Measurements from ENCODE around the gene DDI2. TPM values are rescaled to one million over a fixed set of nuclear protein-coding genes. Genes with fewer than 3 reads are reported as not detected.

Gene DDI2
- total and polyA plus RNA-seq, 2 donors (not counting 3 experiments of a cell fraction or from before 2014, with no cell fraction given), result 5.4 to 35.2 TPM

DNA sequence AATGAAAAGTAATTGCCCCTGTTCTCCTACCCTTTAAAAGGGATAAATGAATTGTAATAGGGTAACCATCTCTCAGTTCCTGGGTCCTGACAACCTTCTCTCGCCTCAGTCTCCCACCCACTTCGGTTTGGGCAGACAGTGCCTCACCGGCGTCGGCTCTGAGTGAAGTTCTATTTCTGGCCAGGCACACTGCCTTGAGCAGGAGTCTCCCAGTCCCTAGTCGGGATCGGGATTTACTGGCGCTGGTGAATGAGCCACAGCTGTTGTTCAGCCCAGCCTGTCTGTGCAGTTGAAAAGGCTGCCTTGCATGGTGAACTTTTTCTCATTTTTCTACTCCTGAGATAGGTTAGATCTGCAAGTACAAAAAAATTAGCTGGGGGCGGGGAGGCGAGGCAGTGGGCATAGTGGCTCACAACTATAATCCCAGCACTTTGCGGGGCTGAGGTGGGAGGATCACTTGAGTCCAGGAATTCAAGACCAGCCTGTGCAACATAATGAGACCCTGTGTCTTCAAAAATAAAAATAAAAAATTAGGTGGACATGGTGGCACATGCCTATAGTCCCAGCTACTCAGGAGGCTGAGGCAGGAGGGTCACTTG lies 74.3 kb downstream of the DDI2 start:
- Histone ChIP-seq H3K79me2 (ENCODE audit: control insufficient read depth, insufficient read depth, low read length) (peaks cover 67% of the 10 kb centered on the region), H2AFZ (ENCODE audit: low read depth, low read length) (no peak overlapping the region), H3K4me1 (ENCODE audit: control insufficient read depth, extremely low read depth, insufficient read depth, low read length) (peaks cover 12% of the 10 kb centered on the region), H3K9me3 (replicated peaks; ENCODE audit: control insufficient read depth, insufficient read depth, low read length) (no peaks in the 10 kb centered on the region), H3K4me3 (replicated peaks in 1 of 3; ENCODE audit: insufficient read depth in 1 of 3, low read depth in 1 of 3, low read length in 3 of 3) (no peak overlapping the region), H3K27ac (ENCODE audit: insufficient read depth, low read depth, low read length) (no peak overlapping the region), H3K9me1 (replicated peaks; ENCODE audit: control insufficient read depth, extremely low read depth, insufficient read depth, low read length) (no peaks in the 10 kb centered on the region), H3K36me3 (ENCODE audit: control insufficient read depth in 2 of 2, extremely low read depth in 1 of 2, insufficient read depth in 2 of 2, low read length in 2 of 2) (peaks cover 0 to 2% of the 10 kb centered on the region in 2 experiments), H3K27me3 (ENCODE audit: control insufficient read depth in 2 of 2, insufficient read depth in 2 of 2, low read length in 2 of 2) (no peaks in the 10 kb centered on the region), H4K20me1 (replicated peaks; ENCODE audit: control insufficient read depth, extremely low read depth, insufficient read depth, low read length) (no peaks in the 10 kb centered on the region), H3K9ac (replicated peaks; ENCODE audit: extremely low read depth, insufficient read depth, low read length) (no peak overlapping the region), H3K4me2 (ENCODE audit: insufficient read depth, low read length) (no peak overlapping the region)
- FAIRE-seq (peak; percentile 50), DNase-seq (ENCODE audit: low read depth, low spot score) (no peak)
- no peak for TF ChIP-seq MYC (IDR thresholded peaks at IDR 0.05; ENCODE audit: low read depth, low read length)
- TF ChIP-seq POLR2AphosphoS5 (IDR thresholded peaks at IDR 0.05; ENCODE audit: insufficient read depth, low read depth, low read length), result no peak
- TF ChIP-seq, protein P1, sequence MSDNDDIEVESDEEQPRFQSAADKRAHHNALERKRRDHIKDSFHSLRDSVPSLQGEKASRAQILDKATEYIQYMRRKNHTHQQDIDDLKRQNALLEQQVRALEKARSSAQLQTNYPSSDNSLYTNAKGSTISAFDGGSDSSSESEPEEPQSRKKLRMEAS (IDR thresholded peaks at IDR 0.05; ENCODE audit: insufficient read depth, insufficient read length), result no peak
- ChIA-PET POLR2A (interaction anchor here (0.6 kb wide), 1 partner anchor 808 kb away, joined by 8 read pairs; no protein-coding TSS in a partner anchor), CTCF (interaction anchor here (0.8 to 1.2 kb wide), 4 partner anchors 22 to 97 kb away, joined by 3 to 4 read pairs (median 3); no protein-coding TSS in a partner anchor)
- dilution Hi-C loops (cut with MboI; ENCODE audit: extremely low pct_ligation_motif_present, low sequenced_read_pairs) (no loop called here), intact Hi-C loops (cut with micrococcal nuclease) (no loop called here)
- no TSS peak for BruUV-seq (replicated peaks)

DNA sequence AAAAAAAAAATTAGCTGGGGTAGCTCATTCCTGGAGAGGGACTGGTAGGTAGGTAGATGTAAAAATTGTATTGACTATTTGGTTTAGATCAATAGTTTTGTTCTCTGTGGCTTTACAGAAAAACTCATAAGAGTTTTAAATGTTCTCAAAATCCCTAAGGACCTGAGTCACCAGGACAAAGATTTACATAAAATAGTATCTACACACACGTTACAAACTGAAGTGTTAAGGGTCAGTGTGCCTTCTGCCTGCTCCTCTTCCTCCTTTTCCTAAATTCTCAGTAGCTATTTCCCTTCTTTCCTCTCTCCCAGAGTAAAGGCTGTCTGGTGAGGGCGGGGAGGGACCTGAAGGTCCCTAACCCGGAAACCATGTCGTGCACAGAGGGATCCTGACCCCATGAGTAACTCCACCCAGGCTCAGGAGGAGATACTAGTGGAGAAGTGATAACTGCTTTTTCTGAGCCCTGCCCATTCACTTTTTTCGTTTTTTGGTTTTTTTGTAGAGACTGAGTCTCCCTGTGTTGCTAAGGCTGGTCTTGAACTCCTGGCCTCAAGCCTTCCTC lies 74.9 kb downstream of the DDI2 start:
- intact Hi-C loops (cut with micrococcal nuclease) (no loop called here), dilution Hi-C loops (cut with MboI; ENCODE audit: extremely low pct_ligation_motif_present, low sequenced_read_pairs) (no loop called here)
- H3K27me3 ChIP-seq (ENCODE audit: control insufficient read depth in 2 of 2, insufficient read depth in 2 of 2, low read length in 2 of 2), result no peaks in the 10 kb centered on the region
- peak overlapping the region; percentile 8 for H3K4me2 ChIP-seq (ENCODE audit: insufficient read depth, low read length)
- CTCF ChIA-PET, result interaction anchor here (1.0 to 1.2 kb wide), 2 partner anchors 23 to 27 kb away, joined by 3 to 4 read pairs; no protein-coding TSS in a partner anchor
- no peaks in the 10 kb centered on the region for H4K20me1 ChIP-seq (replicated peaks; ENCODE audit: control insufficient read depth, extremely low read depth, insufficient read depth, low read length)
- H3K4me1 ChIP-seq (ENCODE audit: control insufficient read depth, extremely low read depth, insufficient read depth, low read length), result peaks cover 16% of the 10 kb centered on the region
- no peak overlapping the region for H3K27ac ChIP-seq (ENCODE audit: insufficient read depth, low read depth, low read length)
- TF ChIP-seq MYC (IDR thresholded peaks at IDR 0.05; ENCODE audit: low read depth, low read length) (no peak), POLR2A (IDR thresholded peaks at IDR 0.05; ENCODE audit: low read depth, low read length) (no peak), EZH2 (IDR thresholded peaks at IDR 0.05; ENCODE audit: borderline replicate concordance, low read depth, low read length, severe bottlenecking) (no peak), FOS (IDR thresholded peaks at IDR 0.05; ENCODE audit: borderline replicate concordance, insufficient read depth, low read length) (no peak), GATA2 (IDR thresholded peaks at IDR 0.05; ENCODE audit: insufficient read depth, insufficient read length, low read depth, low read length) (no peak), JUN (IDR thresholded peaks at IDR 0.05; ENCODE audit: borderline replicate concordance, insufficient read depth, insufficient read length, low read depth) (no peak), POLR2AphosphoS5 (IDR thresholded peaks at IDR 0.05; ENCODE audit: insufficient read depth, low read depth, low read length) (no peak)
- TF ChIP-seq, protein P1 (IDR thresholded peaks at IDR 0.05; ENCODE audit: insufficient read depth, insufficient read length), result no peak
- TF ChIP-seq, protein P2, sequence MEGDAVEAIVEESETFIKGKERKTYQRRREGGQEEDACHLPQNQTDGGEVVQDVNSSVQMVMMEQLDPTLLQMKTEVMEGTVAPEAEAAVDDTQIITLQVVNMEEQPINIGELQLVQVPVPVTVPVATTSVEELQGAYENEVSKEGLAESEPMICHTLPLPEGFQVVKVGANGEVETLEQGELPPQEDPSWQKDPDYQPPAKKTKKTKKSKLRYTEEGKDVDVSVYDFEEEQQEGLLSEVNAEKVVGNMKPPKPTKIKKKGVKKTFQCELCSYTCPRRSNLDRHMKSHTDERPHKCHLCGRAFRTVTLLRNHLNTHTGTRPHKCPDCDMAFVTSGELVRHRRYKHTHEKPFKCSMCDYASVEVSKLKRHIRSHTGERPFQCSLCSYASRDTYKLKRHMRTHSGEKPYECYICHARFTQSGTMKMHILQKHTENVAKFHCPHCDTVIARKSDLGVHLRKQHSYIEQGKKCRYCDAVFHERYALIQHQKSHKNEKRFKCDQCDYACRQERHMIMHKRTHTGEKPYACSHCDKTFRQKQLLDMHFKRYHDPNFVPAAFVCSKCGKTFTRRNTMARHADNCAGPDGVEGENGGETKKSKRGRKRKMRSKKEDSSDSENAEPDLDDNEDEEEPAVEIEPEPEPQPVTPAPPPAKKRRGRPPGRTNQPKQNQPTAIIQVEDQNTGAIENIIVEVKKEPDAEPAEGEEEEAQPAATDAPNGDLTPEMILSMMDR (IDR thresholded peaks at IDR 0.05; ENCODE audit: extremely low read depth in 1 of 2, insufficient read depth in 1 of 2, low read depth in 1 of 2, low read length in 2 of 2), result no peak
- DNase-seq (ENCODE audit: low read depth, low spot score) (peak; percentile 42), FAIRE-seq (peak; percentile 46)
- no peaks in the 10 kb centered on the region for H3K9me3 ChIP-seq (replicated peaks; ENCODE audit: control insufficient read depth, insufficient read depth, low read length)
- no peaks in the 10 kb centered on the region for H3K9me1 ChIP-seq (replicated peaks; ENCODE audit: control insufficient read depth, extremely low read depth, insufficient read depth, low read length)
- BruUV-seq (replicated peaks), result no TSS peak
- peaks cover 64% of the 10 kb centered on the region for H3K79me2 ChIP-seq (ENCODE audit: control insufficient read depth, insufficient read depth, low read length)
- no peak overlapping the region for H2AFZ ChIP-seq (ENCODE audit: low read depth, low read length)
- no peak overlapping the region for H3K9ac ChIP-seq (replicated peaks; ENCODE audit: extremely low read depth, insufficient read depth, low read length)
- H3K4me3 ChIP-seq (replicated peaks in 1 of 3; ENCODE audit: insufficient read depth in 1 of 3, low read depth in 1 of 3, low read length in 3 of 3), result no peak overlapping the region
- H3K36me3 ChIP-seq (ENCODE audit: control insufficient read depth in 2 of 2, extremely low read depth in 1 of 2, insufficient read depth in 2 of 2, low read length in 2 of 2), result peaks cover 0 to 2% of the 10 kb centered on the region in 2 experiments
- POLR2A ChIA-PET, result no interaction called here
